GM12892 (cell line): ENCODE results near the gene GOLIM4.

Experiments used
- DNase-seq: peaks from one replicate; pipeline ENCODE4 v3.0.0; 2011; ENCODE audit not compliant: insufficient read length
- FAIRE-seq: peaks from 2 replicates; lab custom pipeline; 2011; peaks lifted over from hg19 to GRCh38; lab: Jason Lieb, UNC
- POLR2A ChIP-seq: IDR thresholded peaks from 2 replicates; pipeline ENCODE4 v1.6.1; 2011; ENCODE audit warnings: low read depth, low read length, control low read depth
- POLR2AphosphoS5 ChIP-seq: IDR thresholded peaks from 2 replicates; pipeline ENCODE4 v1.6.1; 2011; ENCODE audit warnings: low read depth, low read length, control low read depth
- TAF1 ChIP-seq: IDR thresholded peaks from 2 replicates; pipeline ENCODE4 v1.6.1; 2011; ENCODE audit warnings: low read depth, mild to moderate bottlenecking, control low read depth, low read length, borderline replicate concordance

Gene GOLIM4

DNA sequence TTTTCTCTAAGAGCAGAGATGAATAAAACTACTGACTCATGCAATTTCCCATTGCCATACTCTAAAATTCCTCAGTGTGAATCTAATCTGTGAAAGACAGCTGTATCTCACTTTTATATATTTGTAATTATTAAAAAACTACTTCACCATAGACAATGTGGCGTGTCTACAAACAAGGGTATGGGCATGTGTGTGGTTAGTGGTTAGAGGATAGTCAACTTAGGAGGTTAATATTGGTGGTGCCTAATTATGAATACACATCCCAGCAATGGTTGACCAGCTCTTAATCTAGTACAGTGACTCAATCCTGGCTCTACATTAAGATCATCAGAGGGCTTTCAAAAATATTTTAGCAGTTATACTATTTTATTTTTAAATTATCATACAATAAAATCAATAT, 94.5 kb downstream of the GOLIM4 start:
- FAIRE-seq (no peak), DNase-seq (no peak)
- TF ChIP-seq POLR2A (no peak), TAF1 (no peak), POLR2AphosphoS5 (no peak)

DNA sequence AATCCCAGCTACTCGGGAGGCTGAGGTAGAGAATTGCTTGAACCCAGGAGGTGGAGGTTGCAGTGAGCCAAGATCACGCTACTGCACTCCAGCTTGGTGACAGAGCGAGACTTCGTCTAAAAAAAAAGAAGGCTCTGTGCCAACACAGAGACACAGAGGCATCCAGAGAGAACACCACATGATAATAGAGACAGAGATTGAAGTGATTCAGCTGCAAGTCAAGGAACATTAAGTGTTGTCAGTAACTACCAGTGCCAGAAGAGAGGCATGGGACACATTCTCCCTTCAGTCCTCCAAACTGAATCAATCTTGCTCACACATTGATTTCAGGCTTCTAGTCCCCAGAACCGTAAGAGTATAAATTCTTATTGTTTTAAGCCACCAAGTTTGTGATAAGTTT, 97.5 kb downstream of the GOLIM4 start:
- DNase-seq (no peak), FAIRE-seq (no peak)
- TF ChIP-seq TAF1 (no peak), POLR2AphosphoS5 (no peak), POLR2A (no peak)

DNA sequence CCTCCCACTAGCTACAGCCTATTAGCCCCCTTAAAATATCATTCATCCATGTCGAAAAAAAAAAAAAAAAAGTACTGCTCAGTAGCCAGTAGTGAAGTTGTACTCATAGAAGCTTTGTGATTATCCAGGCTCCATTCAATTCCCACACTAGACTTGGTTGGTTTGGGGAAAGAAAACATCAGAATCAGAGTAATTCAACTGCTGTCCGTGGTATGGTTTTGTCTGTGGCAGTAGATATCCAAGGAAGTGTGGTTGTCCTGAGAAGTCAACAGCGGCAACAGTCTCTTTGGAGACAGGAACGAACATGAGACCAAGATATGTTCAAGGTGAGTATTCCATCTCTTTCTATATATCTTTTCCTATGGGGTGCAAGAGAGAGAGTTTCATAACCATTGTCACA, 99.2 kb downstream of the GOLIM4 start:
- no peak for DNase-seq
- no peak for FAIRE-seq

DNA sequence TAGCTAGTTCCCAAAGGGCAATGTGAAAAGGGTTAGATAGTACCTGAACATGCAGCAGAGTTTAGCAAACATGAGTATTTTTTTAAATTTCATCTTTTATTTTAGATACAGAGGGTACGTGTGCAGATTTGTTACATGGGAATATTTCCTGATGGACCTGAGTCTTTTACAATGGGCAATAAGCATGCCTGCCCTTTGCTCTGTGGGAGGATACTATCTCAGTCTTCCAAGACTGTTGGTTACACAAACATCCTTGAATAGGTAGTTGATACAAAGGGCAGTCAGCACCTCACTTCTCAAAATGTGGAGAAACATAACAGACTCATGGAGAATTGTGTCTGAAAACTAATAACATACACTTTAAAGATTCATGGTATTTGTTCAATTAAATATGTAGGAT, 103.3 kb downstream of the GOLIM4 start:
- FAIRE-seq: no peak
- no peak for DNase-seq
- TF ChIP-seq TAF1 (no peak), POLR2A (no peak), POLR2AphosphoS5 (no peak)

More for the DNA sequence above, 99.2 kb downstream of the GOLIM4 start:
- no peak for TF ChIP-seq TAF1
- no peak for TF ChIP-seq POLR2A
- TF ChIP-seq POLR2AphosphoS5: no peak

DNA sequence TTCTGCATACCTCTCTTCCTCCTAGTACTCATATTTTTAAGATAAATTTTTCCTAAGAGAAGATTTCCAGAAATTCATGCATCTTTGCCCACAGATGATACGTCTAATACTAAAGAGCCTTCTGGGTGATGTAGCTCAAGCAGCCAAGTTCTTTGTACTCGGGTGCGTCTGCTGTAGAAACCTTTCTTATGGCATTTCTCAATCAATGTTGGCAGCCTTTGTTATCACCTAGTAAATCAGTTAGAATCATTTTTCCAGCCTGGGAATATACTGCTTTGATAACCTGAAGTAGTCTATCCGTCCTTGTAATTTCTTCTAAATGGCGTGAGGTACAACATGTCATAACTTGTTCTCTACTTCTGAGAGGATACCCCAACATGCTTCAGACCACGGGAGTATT, 104.5 kb downstream of the GOLIM4 start:
- no peak for FAIRE-seq
- no peak for DNase-seq
- TF ChIP-seq POLR2AphosphoS5 (no peak), POLR2A (no peak), TAF1 (no peak)

DNA sequence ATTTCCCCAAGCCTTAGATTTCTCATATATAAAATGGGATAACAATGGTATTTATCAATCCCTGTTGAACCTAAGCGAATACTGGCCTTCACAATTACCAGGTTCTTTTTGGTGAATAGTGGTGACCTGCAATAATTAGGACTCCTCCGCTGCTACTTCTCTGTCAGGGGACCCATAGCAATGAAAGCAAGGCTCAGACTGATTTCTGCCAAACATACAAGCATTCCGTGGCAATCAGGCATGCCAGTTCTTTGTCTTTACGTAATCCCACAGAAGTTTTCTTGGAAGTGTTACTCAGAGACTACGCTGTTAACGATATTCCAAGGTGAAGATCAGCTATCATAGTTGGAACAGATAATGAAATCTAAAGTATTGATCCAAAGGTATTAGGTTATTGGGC, 105.7 kb downstream of the GOLIM4 start:
- TF ChIP-seq POLR2A (no peak), TAF1 (no peak), POLR2AphosphoS5 (no peak)
- FAIRE-seq (no peak), DNase-seq (no peak)

DNA sequence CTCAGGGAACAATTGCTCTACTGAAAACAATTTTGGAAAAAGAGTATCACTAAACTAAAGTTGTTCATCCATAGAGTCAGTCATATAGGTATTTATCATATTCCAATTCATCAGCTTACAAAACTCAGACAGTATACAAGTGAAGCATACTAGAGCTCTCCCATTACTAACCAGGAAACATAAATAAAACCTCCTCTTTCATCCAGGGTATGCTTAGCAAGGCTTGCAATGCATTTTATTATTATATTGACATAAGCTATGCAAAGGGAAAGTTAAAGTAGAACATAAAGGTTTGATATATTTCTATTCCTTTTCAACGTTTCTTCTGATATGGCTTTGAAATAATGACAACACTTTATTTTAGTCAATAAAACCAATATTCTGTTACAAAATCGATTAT, 106.7 kb downstream of the GOLIM4 start:
- DNase-seq: no peak
- FAIRE-seq: no peak
- TF ChIP-seq POLR2A (no peak), TAF1 (no peak), POLR2AphosphoS5 (no peak)

DNA sequence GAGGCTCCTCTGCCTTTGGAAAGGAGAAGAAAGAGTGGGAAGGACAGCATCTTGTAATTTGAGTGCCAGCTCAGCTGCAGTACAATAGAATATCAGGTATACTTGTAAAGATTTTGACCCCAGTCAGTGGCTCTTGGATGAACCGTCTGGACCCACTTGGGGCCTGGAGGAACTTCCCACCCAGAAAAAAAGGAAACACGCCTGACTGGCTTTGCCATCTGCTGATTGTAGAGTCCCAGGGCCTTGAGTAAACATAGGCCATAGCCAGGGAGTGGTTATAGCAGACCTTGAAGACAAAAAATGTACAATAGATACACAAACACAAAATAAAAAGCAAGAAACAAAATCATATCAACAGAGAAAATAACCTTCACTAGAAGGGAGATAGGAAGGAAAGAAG, 112.1 kb downstream of the GOLIM4 start:
- FAIRE-seq (no peak), DNase-seq (no peak)
- TF ChIP-seq POLR2AphosphoS5 (no peak), POLR2A (no peak)

DNA sequence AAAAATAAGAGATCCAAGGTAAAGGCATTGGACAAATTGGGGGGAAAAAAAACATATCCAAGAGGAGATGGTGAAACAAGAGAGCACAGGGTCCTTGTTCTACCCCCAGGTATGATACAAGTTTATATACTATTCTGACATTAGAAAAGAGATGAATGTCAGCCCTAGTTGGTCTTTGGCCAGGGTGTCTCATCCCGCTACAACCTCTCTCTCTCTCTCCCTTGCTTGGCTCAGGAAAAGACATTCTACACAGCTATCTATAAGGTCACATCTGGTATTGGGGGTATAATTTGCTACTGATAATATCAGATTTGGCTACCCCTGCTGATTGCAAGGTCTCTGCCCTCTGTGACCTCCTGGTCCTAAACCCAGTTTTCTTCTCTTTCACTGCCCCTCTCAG, 117.2 kb downstream of the GOLIM4 start:
- FAIRE-seq: no peak

DNA sequence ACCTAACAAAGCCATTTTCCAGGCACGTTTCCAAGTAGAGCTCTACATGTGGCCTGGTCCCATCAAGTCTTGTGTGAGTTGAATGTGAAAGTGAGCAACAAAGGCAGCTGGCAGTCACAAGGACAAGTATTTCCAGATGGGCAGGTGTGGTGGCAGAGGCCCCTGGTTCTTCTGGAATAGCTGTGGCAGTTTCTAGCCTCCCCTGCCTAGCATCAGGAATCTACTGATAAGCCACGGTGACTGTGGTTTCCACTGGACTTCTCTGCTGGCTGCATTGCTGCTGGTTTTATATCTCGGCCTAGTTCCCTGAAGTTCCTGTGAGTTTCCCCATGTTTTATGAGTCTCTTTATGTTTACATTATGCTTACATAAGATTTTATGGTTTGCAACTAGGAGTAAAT, 117.7 kb downstream of the GOLIM4 start:
- TF ChIP-seq TAF1 (no peak), POLR2AphosphoS5 (no peak), POLR2A (no peak)
- no peak for DNase-seq
- FAIRE-seq: no peak

More for the DNA sequence above, 117.2 kb downstream of the GOLIM4 start:
- DNase-seq: no peak
- no peak for TF ChIP-seq POLR2A
- TF ChIP-seq TAF1: no peak
- TF ChIP-seq POLR2AphosphoS5: no peak

DNA sequence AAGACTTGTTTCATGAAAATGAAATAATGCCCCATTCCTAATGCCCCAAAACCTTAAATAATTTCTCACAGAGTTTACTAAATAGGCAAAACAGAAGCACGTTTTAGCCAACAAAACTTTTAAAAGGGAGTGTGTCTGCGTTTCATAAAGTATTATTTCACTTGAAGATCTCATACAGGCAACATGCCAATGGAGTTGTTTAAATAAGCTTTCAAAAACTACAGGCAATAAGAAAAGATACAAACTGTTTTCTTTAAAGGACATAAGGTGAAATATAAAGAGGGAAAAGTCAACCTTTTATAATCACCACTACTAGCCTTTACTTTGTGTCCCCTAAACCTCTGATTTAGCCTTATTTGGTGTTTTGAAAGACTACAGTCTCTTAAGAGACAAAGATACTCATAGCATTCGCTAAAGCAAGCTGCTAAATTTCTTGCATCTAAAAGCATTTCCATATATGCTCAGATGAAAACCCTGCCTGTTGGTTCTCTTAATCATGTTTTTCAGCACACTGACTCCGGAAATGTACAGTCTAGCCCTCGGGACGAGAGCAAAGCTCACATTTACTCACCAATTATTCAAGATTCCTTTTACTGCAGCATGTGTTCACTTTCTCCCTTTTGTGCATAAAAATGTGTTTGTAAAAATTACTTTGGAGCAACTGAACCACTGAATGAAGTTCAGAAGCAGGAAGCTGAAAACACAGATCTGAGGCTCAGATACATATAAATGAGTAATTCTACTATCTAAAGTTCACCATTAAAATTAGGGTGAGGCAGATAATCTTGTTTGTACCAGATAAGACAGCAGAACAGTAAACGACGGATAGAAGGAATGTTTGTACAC, 119.0 kb downstream of the GOLIM4 start:
- DNase-seq (no peak), FAIRE-seq (no peak)
- TF ChIP-seq TAF1 (no peak), POLR2AphosphoS5 (no peak), POLR2A (no peak)

DNA sequence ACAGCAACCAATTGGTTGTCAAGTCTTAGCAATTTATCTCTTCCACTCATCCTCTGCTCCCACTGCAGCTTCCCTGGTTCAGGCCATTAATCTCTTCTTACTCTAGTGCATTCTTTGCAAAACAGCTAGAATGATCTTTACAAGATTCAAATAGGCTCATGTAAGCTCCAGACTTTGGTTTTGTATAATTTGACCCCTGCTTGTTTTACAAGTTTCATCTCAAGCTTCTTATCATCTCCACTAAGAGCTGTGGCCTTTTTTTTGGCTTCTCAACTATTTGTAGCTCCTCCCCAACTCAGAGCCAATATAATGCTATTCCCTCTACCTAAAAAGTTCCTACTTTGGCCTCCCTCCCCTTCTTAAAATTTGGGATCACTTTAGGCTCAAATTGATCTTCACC, 121.8 kb downstream of the GOLIM4 start:
- TF ChIP-seq TAF1: no peak
- no peak for TF ChIP-seq POLR2A
- TF ChIP-seq POLR2AphosphoS5: no peak
- DNase-seq: no peak
- FAIRE-seq: no peak
